Stimulated activated CD4-positive, alpha-beta T cell treated with anti-CD3 and anti-CD28 coated beads, Interleukin-4, amount 100 ng/mL, for 24 hours (primary cell): ENCODE measurements around the gene OR2Z1.
"Not testable (repeated sequence)": the region's sequence is repeated elsewhere in the genome, so short reads cannot be mapped to it uniquely, and the experiment has no call there.

Experiments
- DNase-seq: peaks from one replicate; pipeline ENCODE4 v3.0.0-alpha.2; 2020

The OR2Z1 gene

GRCh38 chr19:8703223-8703622 lies 18.2 kb upstream of the OR2Z1 start:
- DNase-seq = no peak

- DNase-seq = not testable (repeated sequence)
These were observed 16.1 kb upstream of the OR2Z1 start for GRCh38 chr19:8705304-8705703.

GRCh38 chr19:8705742-8706141 lies 15.7 kb upstream of the OR2Z1 start:
- no peak for DNase-seq

GRCh38 chr19:8710337-8710736 lies 11.1 kb upstream of the OR2Z1 start:
- DNase-seq = not testable (repeated sequence)

- DNase-seq = no peak
These were observed 598 bp downstream of the OR2Z1 start for GRCh38 chr19:8722032-8722431.

GRCh38 chr19:8724276-8724675 lies 2.8 kb downstream of the OR2Z1 start:
- no peak for DNase-seq

GRCh38 chr19:8731428-8732169 lies 10.2 kb downstream of the OR2Z1 start:
- DNase-seq = no peak

GRCh38 chr19:8738377-8738776 lies 16.9 kb downstream of the OR2Z1 start:
- DNase-seq = no peak

- DNase-seq = not testable (repeated sequence)
These were observed 18.0 kb downstream of the OR2Z1 start for GRCh38 chr19:8739291-8740065.

- not testable (repeated sequence) for DNase-seq
These were observed 45.8 kb downstream of the OR2Z1 start for GRCh38 chr19:8767257-8767656.

GRCh38 chr19:8769265-8769664 lies 47.8 kb downstream of the OR2Z1 start:
- DNase-seq = not testable (repeated sequence)

- DNase-seq = not testable (repeated sequence)
These were observed 52.2 kb downstream of the OR2Z1 start for GRCh38 chr19:8773587-8773986.
